Ovary (tissue), 3 donors: ENCODE results near the gene TSPEAR.

Experiments
- CTCF ChIP-seq, 3 donors: fragments of 450-650 bp in 2 of 3; fragments of 200-600 bp in 1 of 3; IDR thresholded peaks; one replicate each; pipeline versions ENCODE4 v1.5.1 to v1.8.0; 2016 to 2022; ENCODE audit warnings: antibody characterized with exemption in 3 of 3, mild to moderate bottlenecking in 1 of 3
- EP300 ChIP-seq: sonication (generic); formaldehyde crosslinking; IDR thresholded peaks from one replicate; pipeline ENCODE4 v1.6.1; 2017; ENCODE audit warnings: antibody characterized with exemption
- donor health status: DM: no; HTN: no; CAD: no.

- TF ChIP-seq EP300 (no peak), CTCF (IDR thresholded peaks at IDR 0.05) (no peak)
Observed at GRCh38 chr21:44537930-44538911, 173.2 kb downstream of the TSPEAR start.
